HuH-7 (cell line): ENCODE results near the gene RNF151.
"Not testable (repeated sequence)": the region's sequence is repeated elsewhere in the genome, so short reads cannot be mapped to it uniquely, and the experiment has no call there.

Experiments used
- DNase-seq: peaks from one replicate; pipeline ENCODE4 v3.0.0; 2011; ENCODE audit warnings: low spot score

Gene RNF151

GRCh38 chr16:1938910-1939309, 27.7 kb upstream of the RNF151 start:
- no peak for DNase-seq

DNA sequence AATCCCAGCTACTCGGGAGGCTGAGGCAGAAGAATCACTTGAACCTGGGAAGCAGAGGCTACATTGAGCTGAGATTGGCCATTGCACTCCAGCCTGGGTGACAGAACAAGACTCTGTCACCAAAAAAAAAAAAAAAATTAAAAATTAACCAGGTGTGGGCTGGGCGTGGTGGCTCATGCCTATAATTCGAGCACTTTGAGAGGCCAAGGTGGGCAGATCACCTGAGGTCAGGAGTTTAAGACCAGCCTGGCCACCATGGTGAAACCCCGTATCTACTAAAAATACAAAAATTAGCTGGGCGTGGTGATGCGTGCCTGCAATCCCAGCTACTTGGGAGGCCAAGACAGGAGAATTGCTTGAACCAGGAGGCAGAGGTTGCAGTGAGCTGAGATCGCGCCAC, 26.8 kb upstream of the RNF151 start:
- not testable (repeated sequence) for DNase-seq

GRCh38 chr16:1940273-1941161, 26.1 kb upstream of the RNF151 start:
- DNase-seq, result no peak

DNA sequence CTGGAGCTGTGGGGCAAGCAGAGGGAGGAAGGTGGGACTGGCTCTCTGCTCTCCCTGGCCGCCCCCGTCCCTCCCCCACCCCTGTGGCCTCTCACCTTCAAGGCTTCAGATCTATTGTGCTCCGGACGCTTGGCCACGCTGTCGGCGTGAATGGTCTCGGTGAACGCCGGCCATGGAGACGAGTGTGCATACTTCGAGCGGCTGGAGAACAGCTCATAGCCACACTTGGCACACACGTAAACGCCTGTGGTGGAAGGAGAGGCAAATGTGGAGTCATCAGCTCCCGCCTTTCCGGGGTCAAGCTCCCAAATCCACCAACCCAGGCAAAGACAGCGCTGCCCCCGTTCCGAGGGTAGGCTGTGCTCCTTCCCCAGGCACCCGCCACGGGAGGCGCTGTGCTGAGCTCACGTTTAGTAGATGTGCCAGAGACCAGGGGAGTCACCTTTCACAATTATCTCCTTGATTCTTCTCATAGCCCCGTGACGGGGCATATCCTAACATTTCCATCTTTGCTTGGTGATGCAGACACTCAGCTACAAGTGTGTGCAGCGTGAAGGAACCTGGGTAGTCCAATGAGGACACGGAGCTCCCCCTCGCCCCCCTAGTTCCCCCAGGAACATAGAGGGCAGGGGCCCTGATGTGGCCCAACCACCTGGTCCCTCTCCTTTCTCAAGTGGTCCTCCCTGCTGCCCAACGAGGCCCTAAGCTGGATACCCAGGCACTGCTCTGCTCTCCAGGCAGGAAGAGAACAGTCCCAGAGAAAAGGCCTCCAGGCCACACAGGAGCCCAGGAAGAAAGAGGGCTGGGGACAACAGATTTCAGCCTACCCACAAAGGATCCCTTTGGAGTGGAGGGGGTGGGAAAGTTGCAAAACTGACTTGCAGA, 25.3 kb upstream of the RNF151 start:
- peak; percentile 72 for DNase-seq

GRCh38 chr16:1942047-1942809, 24.4 kb upstream of the RNF151 start:
- DNase-seq, result no peak

DNA sequence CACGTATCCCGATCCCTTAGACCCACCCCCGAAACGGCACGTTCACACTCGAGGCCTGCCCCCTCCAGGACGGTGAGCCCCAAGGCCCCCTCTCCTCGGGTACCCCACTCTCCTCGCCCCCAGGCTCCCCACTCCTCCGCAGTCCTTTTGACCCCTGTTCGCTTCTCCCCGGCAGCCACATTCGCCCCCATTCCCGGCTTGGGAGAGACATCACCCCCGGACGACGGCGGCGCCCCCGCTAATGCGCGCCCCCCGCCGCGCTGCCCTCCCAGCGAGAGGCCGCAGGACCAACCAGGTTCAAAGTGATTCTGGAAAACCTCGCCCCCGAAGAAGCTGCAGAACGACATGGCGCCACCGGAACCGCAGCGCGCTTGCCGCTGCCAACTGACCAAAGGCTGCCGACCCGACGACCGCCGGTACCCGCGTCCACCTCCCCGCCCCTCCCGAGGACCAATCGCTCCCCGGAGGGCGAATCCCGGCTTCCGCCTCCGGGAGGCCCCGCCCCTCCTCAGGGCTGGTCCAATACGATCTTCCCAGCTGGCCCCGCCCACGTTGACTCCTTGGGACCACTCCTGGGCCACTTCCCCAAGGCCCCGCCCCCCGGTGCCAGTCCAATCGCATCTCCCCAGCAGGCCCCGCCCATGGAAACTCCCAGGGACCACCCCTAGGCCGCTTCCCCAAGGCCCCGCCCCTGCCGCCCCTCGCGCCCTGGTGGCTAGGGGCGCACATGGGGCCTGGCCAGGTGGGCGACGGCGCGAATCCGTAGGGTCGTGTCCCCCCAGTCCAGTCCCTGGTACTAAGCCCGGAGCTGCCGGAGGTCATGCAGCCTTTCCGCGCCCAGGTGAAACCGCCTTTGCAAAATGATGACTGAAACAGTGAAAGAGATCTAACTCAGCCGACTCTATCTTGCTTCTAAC, 23.6 kb upstream of the RNF151 start, which contains the start of gene MSRB1:
Gene MSRB1 (minus strand): TSS at position 390 of the 917 bp plus-strand sequence. CDS start 43 bp downstream, at position 347.
- peak; percentile 98 for DNase-seq

GRCh38 chr16:1944612-1945199, 21.9 kb upstream of the RNF151 start:
- no peak for DNase-seq

DNA sequence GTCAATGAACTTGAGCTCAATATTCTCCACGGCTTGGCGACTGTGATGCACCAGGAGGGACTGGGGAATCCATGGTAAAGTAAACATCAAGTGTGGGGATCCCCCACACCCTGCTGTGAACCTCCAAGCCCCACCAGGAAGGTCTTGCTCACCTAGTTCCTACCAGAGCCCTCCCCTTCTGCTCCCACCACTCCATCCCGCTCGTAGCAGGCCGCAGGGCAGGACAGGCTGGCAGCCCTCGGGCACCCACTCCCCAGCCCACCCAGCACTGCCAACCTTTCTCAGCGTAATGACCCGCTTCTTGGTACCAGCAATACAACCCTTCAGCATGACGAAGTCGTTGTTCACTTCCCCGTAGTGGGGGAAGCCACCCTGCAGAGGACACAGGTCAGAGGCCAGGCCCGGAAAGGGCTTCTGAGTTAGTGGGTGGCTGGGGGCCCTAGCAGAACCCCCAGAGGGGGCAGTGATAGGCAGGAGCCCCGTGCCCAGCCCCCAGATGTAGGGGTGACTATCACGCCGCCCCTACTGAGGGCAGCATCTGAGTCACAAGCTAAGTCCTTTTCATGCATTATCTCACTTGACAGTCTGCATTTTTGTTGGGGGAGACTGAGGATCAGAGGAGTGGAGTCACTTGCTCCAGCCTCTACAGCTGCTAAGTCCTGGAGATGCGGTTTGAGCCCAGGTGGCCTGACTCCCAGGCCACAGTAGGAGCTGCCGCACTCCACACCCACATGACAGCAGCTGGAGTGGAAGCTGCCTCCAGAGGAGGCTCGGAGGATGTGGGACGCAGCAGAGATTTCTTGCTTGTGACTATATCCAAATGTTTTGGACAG, 20.9 kb upstream of the RNF151 start:
- DNase-seq, result no peak

GRCh38 chr16:1946495-1947368, 19.9 kb upstream of the RNF151 start:
- DNase-seq, result no peak

- no peak for DNase-seq
Observed at GRCh38 chr16:1947369-1947670, 19.3 kb upstream of the RNF151 start.

- no peak for DNase-seq
Observed at GRCh38 chr16:1949507-1949906, 17.1 kb upstream of the RNF151 start.

DNA sequence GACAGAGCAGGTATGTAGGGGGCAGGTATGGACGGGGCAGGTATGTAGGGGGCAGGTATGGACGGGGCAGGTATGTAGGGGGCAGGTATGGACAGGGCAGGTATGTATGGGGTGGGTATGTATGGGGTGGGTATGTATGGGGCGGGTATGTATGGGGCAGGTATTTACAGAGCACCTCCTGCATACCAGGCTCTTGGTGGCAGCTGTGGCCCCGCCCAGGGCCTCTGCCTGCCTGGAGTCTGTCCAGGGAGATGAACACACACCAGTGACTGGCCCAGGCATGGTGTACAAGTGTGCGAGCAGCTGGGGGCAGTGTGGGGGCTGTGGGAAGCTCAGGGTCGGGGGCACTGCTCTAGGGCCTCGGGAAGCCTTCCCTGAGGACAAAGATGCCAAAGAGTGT, 16.6 kb upstream of the RNF151 start:
- no peak for DNase-seq

DNA sequence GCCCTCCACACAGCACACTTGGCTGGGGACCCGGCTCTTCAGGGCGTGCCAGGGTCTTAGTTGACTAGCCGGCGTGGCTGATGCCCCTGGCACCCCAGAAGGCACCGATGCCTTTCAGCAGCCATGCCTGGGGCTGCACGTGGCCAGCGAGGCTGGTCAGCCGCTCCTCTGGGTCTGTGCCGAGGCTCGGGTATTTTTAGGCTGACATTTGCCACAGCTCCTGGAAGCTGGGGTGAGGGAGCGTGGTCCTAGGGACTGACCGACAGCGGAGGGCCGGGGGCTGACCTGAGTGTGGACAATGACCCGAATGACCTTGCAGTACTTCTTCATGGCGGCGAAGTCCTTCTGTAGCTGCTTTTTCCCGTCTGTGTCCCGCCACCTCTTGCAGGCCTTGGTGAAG, 16.1 kb upstream of the RNF151 start:
- DNase-seq, result no peak

DNA sequence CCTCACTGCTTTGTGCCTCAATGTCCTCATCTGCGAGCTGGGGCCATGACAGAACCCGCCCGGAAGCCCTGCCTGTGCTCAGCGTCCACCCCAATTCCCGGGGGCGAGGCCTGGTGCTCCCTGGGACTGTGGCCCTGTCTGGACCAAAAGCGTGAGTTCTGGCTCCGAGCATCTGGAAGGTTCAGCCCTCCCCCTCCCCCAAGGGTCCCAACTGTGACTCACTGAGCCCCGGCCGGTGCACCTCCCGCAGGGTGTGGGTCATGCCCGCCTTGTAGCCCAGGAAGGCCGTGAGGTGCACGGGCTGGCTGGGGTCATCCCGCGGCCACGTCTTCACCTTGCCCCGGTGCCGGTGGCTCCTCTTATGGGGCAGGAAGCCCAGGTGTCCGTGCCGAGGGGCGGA, 12.9 kb upstream of the RNF151 start:
- no peak for DNase-seq

GRCh38 chr16:1957434-1958142, 9.1 kb upstream of the RNF151 start:
- DNase-seq, result not testable (repeated sequence)

- DNase-seq, result not testable (repeated sequence)
Observed at GRCh38 chr16:1958143-1958491, 8.5 kb upstream of the RNF151 start.

DNA sequence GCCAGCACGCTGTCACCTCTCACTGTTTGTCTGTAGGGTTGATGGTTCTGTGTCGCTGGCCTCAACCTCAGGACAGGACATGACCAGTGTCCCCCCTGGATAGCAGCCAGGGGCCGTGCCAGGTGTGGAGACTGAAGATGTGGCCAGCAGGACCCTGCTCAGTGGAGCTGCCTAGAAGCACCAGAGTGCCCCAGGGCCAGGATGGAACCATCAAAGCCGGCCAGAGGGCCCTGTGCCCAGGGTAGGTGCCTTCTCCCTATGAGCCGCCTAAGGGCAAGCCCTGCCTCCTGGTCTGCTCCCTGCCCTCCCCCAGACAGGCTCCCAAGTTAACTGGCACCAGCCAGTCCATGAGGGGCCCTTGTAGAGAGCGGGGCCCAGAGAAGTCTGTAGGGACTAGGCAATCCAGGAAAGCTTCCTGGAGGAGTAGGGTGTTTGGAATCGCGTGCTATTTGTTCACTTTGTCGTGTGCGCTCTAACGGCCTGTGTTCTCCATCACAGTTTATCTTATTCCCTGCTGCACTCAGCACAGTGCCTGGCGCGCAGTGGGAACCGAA, 7.9 kb upstream of the RNF151 start:
- no peak for DNase-seq
